ENCODE results near the gene MSH6. TPM values are rescaled to one million over a fixed set of nuclear protein-coding genes. Genes with fewer than 3 reads are reported as not detected.

Gene MSH6
- total and polyA plus RNA-seq, 11 donors: 5.3 to 40.7 (median 22.5) TPM

GRCh38 chr2:47833516-47833968, 50.6 kb downstream of the MSH6 start:
- no peak overlapping the region for H3K4me3 ChIP-seq
- peaks cover 0 to 100% (median 99%) of the 10 kb centered on the region in 9 donors for H3K36me3 ChIP-seq
- TF ChIP-seq POLR2A (IDR thresholded peaks at IDR 0.05) (no peak), CTCF (IDR thresholded peaks at IDR 0.05) (no peak)
- no peaks in the 10 kb centered on the region for H3K27me3 ChIP-seq
- H3K9me3 ChIP-seq: no peaks in the 10 kb centered on the region
- H3K27ac ChIP-seq: no peak overlapping the region
- no peak for DNase-seq
- WGBS, 4 donors: 94 to 97% (median 95%) methylated on average over 2 of the region's 2 CpGs
- no peak for ATAC-seq
- intact Hi-C loops (cut with DNase I): no loop called here
- H3K4me1 ChIP-seq: no peaks in the 10 kb centered on the region

GRCh38 chr2:47838249-47838648, 55.3 kb downstream of the MSH6 start:
- H3K27ac ChIP-seq: no peak overlapping the region
- H3K4me1 ChIP-seq: peaks cover 0 to 11% (median 1%) of the 10 kb centered on the region in 12 donors
- DNase-seq: no peak
- H3K9me3 ChIP-seq: no peaks in the 10 kb centered on the region
- WGBS, 4 donors: 98 to 99% (median 98%) methylated on average over 1 of the region's 1 CpG
- TF ChIP-seq CTCF (IDR thresholded peaks at IDR 0.05) (no peak), POLR2A (IDR thresholded peaks at IDR 0.05) (no peak)
- H3K36me3 ChIP-seq: peaks cover 0 to 65% (median 63%) of the 10 kb centered on the region in 9 donors
- no peak for ATAC-seq
- no peaks in the 10 kb centered on the region for H3K27me3 ChIP-seq
- H3K4me3 ChIP-seq: no peak overlapping the region
- intact Hi-C loops (cut with DNase I): no loop called here

GRCh38 chr2:47838686-47839085, 55.7 kb downstream of the MSH6 start:
- 82 to 87% (median 85%) methylated on average over 4 of the region's 4 CpGs for WGBS, 4 donors
- Histone ChIP-seq H3K27me3 (no peaks in the 10 kb centered on the region), H3K9me3 (no peaks in the 10 kb centered on the region), H3K36me3 (peaks cover 0 to 60% (median 59%) of the 10 kb centered on the region in 9 donors), H3K27ac (no peak overlapping the region), H3K4me3 (no peak overlapping the region), H3K4me1 (peaks cover 0 to 16% (median 5%) of the 10 kb centered on the region in 12 donors)
- no peak for ATAC-seq
- no peak for DNase-seq
- intact Hi-C loops (cut with DNase I): no loop called here
- no peak for TF ChIP-seq CTCF (IDR thresholded peaks at IDR 0.05)
- TF ChIP-seq POLR2A (IDR thresholded peaks at IDR 0.05): no peak

- H3K27ac ChIP-seq: no peak overlapping the region
- TF ChIP-seq POLR2A (IDR thresholded peaks at IDR 0.05): no peak
- peaks cover 0 to 19% (median 17%) of the 10 kb centered on the region in 9 donors for H3K36me3 ChIP-seq
- no peaks in the 10 kb centered on the region for H3K27me3 ChIP-seq
- intact Hi-C loops (cut with DNase I): loop anchor here in 2 of 10 donors (10.0 kb wide), 2 partner anchors 52 to 62 kb away; partner anchors contain the start of gene FBXO11 (in 1 of the 2)
- 88 to 93% (median 90%) methylated on average over 3 of the region's 3 CpGs for WGBS, 4 donors
- H3K4me3 ChIP-seq: no peak overlapping the region
- H3K9me3 ChIP-seq: no peaks in the 10 kb centered on the region
- no peak for DNase-seq
- peak in 1 of 4 donors; percentile 29 for ATAC-seq
- peaks cover 0 to 40% (median 27%) of the 10 kb centered on the region in 12 donors for H3K4me1 ChIP-seq
Observed at GRCh38 chr2:47842846-47843245, 59.9 kb downstream of the MSH6 start.

- no peaks in the 10 kb centered on the region for H3K9me3 ChIP-seq
- TF ChIP-seq CTCF (IDR thresholded peaks at IDR 0.05): no peak
- no peak for TF ChIP-seq POLR2A (IDR thresholded peaks at IDR 0.05)
- peaks cover 0 to 40% (median 27%) of the 10 kb centered on the region in 12 donors for H3K4me1 ChIP-seq
- DNase-seq (no peak), ATAC-seq (no peak)
- H3K27ac ChIP-seq: no peak overlapping the region
- 94 to 100% (median 99%) methylated on average over 1 of the region's 1 CpG for WGBS, 4 donors
- intact Hi-C loops (cut with DNase I): loop anchor here in 2 of 10 donors (10.0 kb wide), 2 partner anchors 51 to 61 kb away; partner anchors contain the start of gene FBXO11 (in 1 of the 2)
- H3K4me3 ChIP-seq: no peak overlapping the region
- H3K36me3 ChIP-seq: peaks cover 0 to 13% (median 12%) of the 10 kb centered on the region in 9 donors
- no peaks in the 10 kb centered on the region for H3K27me3 ChIP-seq
Observed at GRCh38 chr2:47843407-47843806, 60.5 kb downstream of the MSH6 start.

Measured in heart left ventricle (tissue), 16 donors.